H1 (cell line): ENCODE measurements around the gene KRT9. TPM values are rescaled to one million over a fixed set of nuclear protein-coding genes. Genes with fewer than 3 reads are reported as not detected.

Experiments
- CTCF ChIA-PET: fragments of 300-600 bp; sonication (Branson Sonifier 250); formaldehyde crosslinking; loops from one replicate; lab custom pipeline; 2021; ENCODE audit not compliant: partially characterized antibody; lab: Charles Lee
- POLR2A ChIA-PET: fragments of 300-600 bp; sonication (Branson Sonifier 250); formaldehyde crosslinking; loops from one replicate; lab custom pipeline; 2021; ENCODE audit warnings: inconsistent platforms; ENCODE audit not compliant: partially characterized antibody; lab: Charles Lee
- DNase-seq, 2 experiments: peaks; one replicate each; pipeline versions ENCODE4 v3.0.0 to v3.0.0-alpha.2; 2010 to 2022; ENCODE audit warnings: low spot score in 2 of 2, low read depth in 1 of 2, mixed read lengths in 1 of 2
- FAIRE-seq: peaks from 2 replicates; lab custom pipeline; 2011; peaks lifted over from hg19 to GRCh38; lab: Jason Lieb, UNC
- H2AFZ ChIP-seq: 2 replicates; pipeline ENCODE4 v1.8.1; 2012; ENCODE audit warnings: low read length, inconsistent platforms
- H2AK5ac ChIP-seq: 2 replicates; pipeline ENCODE4 v1.6.1; 2013; ENCODE audit warnings: low read depth, low read length
- H2BK120ac ChIP-seq: replicated peaks from 2 replicates; pipeline ENCODE3; 2013; ENCODE audit warnings: low read depth, low read length, inconsistent platforms
- H2BK12ac ChIP-seq: 2 replicates; pipeline ENCODE4 v1.6.1; 2013; ENCODE audit warnings: low read depth, low read length
- H2BK15ac ChIP-seq: 2 replicates; pipeline ENCODE4 v1.6.1; 2013; ENCODE audit warnings: low read length
- H2BK20ac ChIP-seq: 2 replicates; pipeline ENCODE4 v1.6.1; 2013; ENCODE audit warnings: low read length
- H2BK5ac ChIP-seq: 2 replicates; pipeline ENCODE4 v1.6.1; 2013; ENCODE audit warnings: low read depth, low read length
- H3K14ac ChIP-seq: 2 replicates; pipeline ENCODE4 v1.6.1; 2013; ENCODE audit warnings: inconsistent platforms; ENCODE audit not compliant: insufficient read length
- H3K18ac ChIP-seq: 2 replicates; pipeline ENCODE4 v1.6.1; 2013; ENCODE audit warnings: low read length; ENCODE audit errors: extremely low read depth
- H3K23ac ChIP-seq: 2 replicates; pipeline ENCODE4 v1.6.1; 2013; ENCODE audit warnings: inconsistent platforms; ENCODE audit not compliant: insufficient read length
- H3K23me2 ChIP-seq: 2 replicates; pipeline ENCODE4 v1.6.1; 2013; ENCODE audit warnings: low read depth, low read length
- H3K27ac ChIP-seq: 2 replicates; pipeline ENCODE4 v1.6.1; 2011; ENCODE audit warnings: low read depth, low read length, inconsistent platforms
- H3K27me3 ChIP-seq, 4 experiments: replicated peaks in 1 of 4; 1 replicate in 1 of 4; 2 replicates in 3 of 4; pipeline versions ENCODE4 v1.6.1 to v1.8.1; 2011 to 2013; ENCODE audit warnings: low read length in 3 of 4, mild to moderate bottlenecking in 3 of 4, inconsistent platforms in 2 of 4, mixed read lengths in 2 of 4, moderate library complexity in 1 of 4; ENCODE audit not compliant: control insufficient read depth in 3 of 4, insufficient read depth in 3 of 4; ENCODE audit errors: extremely low read depth in 1 of 4
- H3K36me3 ChIP-seq, 4 experiments: 2 replicates each; pipeline versions ENCODE4 v1.6.1 to v1.8.1; 2011 to 2013; ENCODE audit warnings: mild to moderate bottlenecking in 4 of 4, low read length in 3 of 4, moderate library complexity in 2 of 4, control low read depth in 1 of 4, inconsistent platforms in 1 of 4; ENCODE audit not compliant: insufficient read depth in 4 of 4, control insufficient read depth in 2 of 4
- H3K4ac ChIP-seq: replicated peaks from 2 replicates; pipeline ENCODE3; 2013; ENCODE audit warnings: low read length, low read depth, mixed read lengths, inconsistent platforms; ENCODE audit not compliant: insufficient read length
- H3K4me1 ChIP-seq, 4 experiments: replicated peaks in 1 of 4; 1 replicate in 1 of 4; 2 replicates in 3 of 4; pipeline versions ENCODE4 v1.6.1 to v1.8.1; 2011 to 2013; ENCODE audit warnings: low read length in 3 of 4, inconsistent platforms in 2 of 4, mixed read lengths in 1 of 4; ENCODE audit not compliant: insufficient read depth in 4 of 4, control insufficient read depth in 3 of 4
- H3K4me2 ChIP-seq, 2 experiments: 2 replicates each; pipeline versions ENCODE4 v1.6.1 to v1.8.1; 2011 to 2013; ENCODE audit warnings: low read depth in 2 of 2, low read length in 2 of 2, control low read depth in 1 of 2, inconsistent platforms in 1 of 2, mild to moderate bottlenecking in 1 of 2; ENCODE audit not compliant: insufficient read depth in 1 of 2
- H3K4me3 ChIP-seq, 4 experiments: fragments of 200-600, 300-600 bp in 1 of 4; sonication (generic), shearing (Covaris generic), sonication (Bioruptor Twin) in 1 of 4; 2 replicates each; pipeline versions ENCODE4 v1.5.1 to v1.8.1; 2011 to 2016; ENCODE audit warnings: low read length in 4 of 4, low read depth in 3 of 4, control low read depth in 2 of 4, inconsistent platforms in 2 of 4, mild to moderate bottlenecking in 2 of 4, mixed read lengths in 1 of 4, moderate library complexity in 1 of 4; ENCODE audit not compliant: insufficient read depth in 2 of 4; ENCODE audit errors: extremely low read depth in 1 of 4
- H3K56ac ChIP-seq: replicated peaks from 2 replicates; pipeline ENCODE3; 2013; ENCODE audit warnings: low read depth, mild to moderate bottlenecking, mixed read lengths, low read length, inconsistent platforms; ENCODE audit not compliant: insufficient read length
- H3K79me1 ChIP-seq: 2 replicates; pipeline ENCODE4 v1.6.1; 2013; ENCODE audit warnings: low read depth, low read length, control low read depth
- H3K79me2 ChIP-seq, 2 experiments: 2 replicates each; pipeline versions ENCODE4 v1.6.1 to v1.8.1; 2012 to 2013; ENCODE audit warnings: low read length in 2 of 2, mild to moderate bottlenecking in 2 of 2, inconsistent platforms in 1 of 2; ENCODE audit not compliant: insufficient read depth in 2 of 2, control insufficient read depth in 1 of 2
- H3K9ac ChIP-seq, 4 experiments: replicated peaks in 1 of 4; 1 replicate in 1 of 4; 2 replicates in 3 of 4; pipeline versions ENCODE4 v1.6.1 to v1.8.1; 2011 to 2013; ENCODE audit warnings: low read depth in 3 of 4, low read length in 3 of 4, control low read depth in 2 of 4, mild to moderate bottlenecking in 2 of 4, moderate library complexity in 2 of 4, inconsistent platforms in 1 of 4; ENCODE audit errors: extremely low read depth in 1 of 4
- H3K9me3 ChIP-seq, 2 experiments: 2 replicates each; pipeline versions ENCODE4 v1.6.1 to v1.8.1; 2012 to 2013; ENCODE audit warnings: mild to moderate bottlenecking in 2 of 2, moderate library complexity in 2 of 2, control low read depth in 1 of 2, inconsistent platforms in 1 of 2, low read depth in 1 of 2, low read length in 1 of 2, mixed read lengths in 1 of 2; ENCODE audit not compliant: insufficient read depth in 2 of 2
- H4K20me1 ChIP-seq, 2 experiments: replicated peaks in 1 of 2; 2 replicates each; pipeline versions ENCODE3 to v1.8.1; 2011 to 2013; ENCODE audit warnings: inconsistent platforms in 2 of 2, low read length in 2 of 2, mild to moderate bottlenecking in 1 of 2; ENCODE audit not compliant: insufficient read depth in 2 of 2, control insufficient read depth in 1 of 2
- H4K5ac ChIP-seq: 2 replicates; pipeline ENCODE4 v1.6.1; 2013; ENCODE audit warnings: low read length, low read depth, mixed read lengths, inconsistent platforms; ENCODE audit not compliant: insufficient read length
- H4K8ac ChIP-seq: 2 replicates; pipeline ENCODE4 v1.8.0; 2013; ENCODE audit warnings: mild to moderate bottlenecking, moderate library complexity, low read length, inconsistent platforms; ENCODE audit not compliant: insufficient read depth; ENCODE audit errors: extremely low read depth
- H4K91ac ChIP-seq: replicated peaks from 2 replicates; pipeline ENCODE3; 2013; ENCODE audit warnings: low read length, mixed read lengths, inconsistent platforms; ENCODE audit not compliant: insufficient read length
- GABPA ChIP-seq: IDR thresholded peaks from 2 replicates; pipeline ENCODE4 v1.6.1; 2011; ENCODE audit warnings: mild to moderate bottlenecking, low read length, moderate library complexity, borderline replicate concordance; ENCODE audit not compliant: insufficient read depth
- GTF2F1 ChIP-seq: IDR thresholded peaks from 2 replicates; pipeline ENCODE4 v1.6.1; 2012; ENCODE audit warnings: low read depth, low read length, improper control_type of control experiment, borderline replicate concordance
- JUN ChIP-seq: IDR thresholded peaks from 2 replicates; pipeline ENCODE4 v1.6.1; 2011; ENCODE audit warnings: low read depth, mild to moderate bottlenecking, improper control_type of control experiment, low read length
- RBBP5 ChIP-seq: IDR thresholded peaks from 2 replicates; pipeline ENCODE4 v1.7.1; 2012; ENCODE audit warnings: low read depth, mild to moderate bottlenecking, inconsistent platforms, low read length, moderate library complexity, borderline replicate concordance
- SP1 ChIP-seq: IDR thresholded peaks from 2 replicates; pipeline ENCODE4 v1.6.1; 2011; ENCODE audit warnings: low read depth, low read length
- TAF7 ChIP-seq: optimal IDR thresholded peaks from 2 replicates; pipeline ENCODE3; 2011; ENCODE audit warnings: low read depth, mild to moderate bottlenecking, inconsistent platforms, low read length, moderate library complexity, borderline replicate concordance
- TEAD4 ChIP-seq: IDR thresholded peaks from 2 replicates; pipeline ENCODE4 v1.6.1; 2012; ENCODE audit warnings: low read depth, low read length, inconsistent platforms, mixed read lengths
- whole genome bisulfite sequencing, 2 experiments: shearing (Covaris generic) in 1 of 2; methylation state at CpG; one replicate each; pipeline versions ENCODE4 v1.1.6 to v1.1.7; 2013 to 2015; ENCODE audit warnings: low lambda C conversion rate in 2 of 2, mixed read lengths in 2 of 2, inconsistent platforms in 1 of 2, low coverage in 1 of 2, missing lambda C conversion rate in 1 of 2; ENCODE audit not compliant: insufficient replicate concordance in 2 of 2, insufficient coverage in 1 of 2, insufficient read length in 1 of 2; ENCODE audit errors: extremely low coverage in 1 of 2, missing lambda C conversion rate in 1 of 2; 5-methylcytosine and 5-hydroxymethylcytosine counted together
- long read RNA-seq, 2 experiments: library from RNA in 1 of 2; library from capped mRNA in 1 of 2; stranded (forward); transcript quantifications; one replicate each; pipeline ENCODE4 v2.0.0, GENCODE V29; 2021; ENCODE audit warnings: inconsistent platforms in 1 of 2
- polyA minus RNA-seq, 3 experiments: library from RNA; depleted of rRNA, polyadenylated mRNA; stranded (reverse); fragments of >200 nt; gene quantifications; 1 replicate in 2 of 3; 2 replicates in 1 of 3; pipeline ENCODE4 v1.2.3, GENCODE V29; 2011
- polyA plus RNA-seq, 7 experiments: library from polyadenylated mRNA; depleted of rRNA in 3 of 7; stranded (reverse) in 5 of 7; unstranded in 2 of 7; fragments of >200 nt in 5 of 7; fragments of 200-250 nt in 2 of 7; gene quantifications; 1 replicate in 5 of 7; 2 replicates in 1 of 7; 4 replicates in 1 of 7; pipeline versions ENCODE4 v1.2.1 to v1.2.3, GENCODE V29; 2011 to 2013; ENCODE audit warnings: missing spikeins in 2 of 7, mixed read lengths in 2 of 7
- total RNA-seq: library from RNA; stranded (reverse); fragmentation: NEBNext Ultra II Directional; extraction: Animal tissue kit (Norgen Biotek cat#: 25700); gene quantifications from 2 replicates; pipeline ENCODE4 v1.2.1, GENCODE V29; 2021

KRT9 gene, protein sequence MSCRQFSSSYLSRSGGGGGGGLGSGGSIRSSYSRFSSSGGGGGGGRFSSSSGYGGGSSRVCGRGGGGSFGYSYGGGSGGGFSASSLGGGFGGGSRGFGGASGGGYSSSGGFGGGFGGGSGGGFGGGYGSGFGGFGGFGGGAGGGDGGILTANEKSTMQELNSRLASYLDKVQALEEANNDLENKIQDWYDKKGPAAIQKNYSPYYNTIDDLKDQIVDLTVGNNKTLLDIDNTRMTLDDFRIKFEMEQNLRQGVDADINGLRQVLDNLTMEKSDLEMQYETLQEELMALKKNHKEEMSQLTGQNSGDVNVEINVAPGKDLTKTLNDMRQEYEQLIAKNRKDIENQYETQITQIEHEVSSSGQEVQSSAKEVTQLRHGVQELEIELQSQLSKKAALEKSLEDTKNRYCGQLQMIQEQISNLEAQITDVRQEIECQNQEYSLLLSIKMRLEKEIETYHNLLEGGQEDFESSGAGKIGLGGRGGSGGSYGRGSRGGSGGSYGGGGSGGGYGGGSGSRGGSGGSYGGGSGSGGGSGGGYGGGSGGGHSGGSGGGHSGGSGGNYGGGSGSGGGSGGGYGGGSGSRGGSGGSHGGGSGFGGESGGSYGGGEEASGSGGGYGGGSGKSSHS
- total RNA-seq (not detected in 2 replicates), polyA plus RNA-seq (2011; rRNA removed) (not detected in 2 replicates), polyA minus RNA-seq (2011; rRNA and poly(A)+ RNA removed) (not detected in 2 replicates)
- not detected for polyA plus RNA-seq (2011; cell fraction: cytosol; rRNA removed)
- polyA plus RNA-seq (2011; cell fraction: nucleus; rRNA removed): not detected
- not detected in 4 replicates for polyA plus RNA-seq (2012, experiment 1 of 2)
- polyA plus RNA-seq (2012, experiment 2 of 2): not detected
- polyA plus RNA-seq (2013, experiment 1 of 2): not detected
- not detected for polyA plus RNA-seq (2013, experiment 2 of 2)
- polyA minus RNA-seq (2011; cell fraction: cytosol; rRNA and poly(A)+ RNA removed): not detected
- not detected for polyA minus RNA-seq (2011; cell fraction: nucleus; rRNA and poly(A)+ RNA removed)
- long read RNA-seq, experiment 1: 0 reads
- long read RNA-seq, experiment 2: 0 reads

DNA sequence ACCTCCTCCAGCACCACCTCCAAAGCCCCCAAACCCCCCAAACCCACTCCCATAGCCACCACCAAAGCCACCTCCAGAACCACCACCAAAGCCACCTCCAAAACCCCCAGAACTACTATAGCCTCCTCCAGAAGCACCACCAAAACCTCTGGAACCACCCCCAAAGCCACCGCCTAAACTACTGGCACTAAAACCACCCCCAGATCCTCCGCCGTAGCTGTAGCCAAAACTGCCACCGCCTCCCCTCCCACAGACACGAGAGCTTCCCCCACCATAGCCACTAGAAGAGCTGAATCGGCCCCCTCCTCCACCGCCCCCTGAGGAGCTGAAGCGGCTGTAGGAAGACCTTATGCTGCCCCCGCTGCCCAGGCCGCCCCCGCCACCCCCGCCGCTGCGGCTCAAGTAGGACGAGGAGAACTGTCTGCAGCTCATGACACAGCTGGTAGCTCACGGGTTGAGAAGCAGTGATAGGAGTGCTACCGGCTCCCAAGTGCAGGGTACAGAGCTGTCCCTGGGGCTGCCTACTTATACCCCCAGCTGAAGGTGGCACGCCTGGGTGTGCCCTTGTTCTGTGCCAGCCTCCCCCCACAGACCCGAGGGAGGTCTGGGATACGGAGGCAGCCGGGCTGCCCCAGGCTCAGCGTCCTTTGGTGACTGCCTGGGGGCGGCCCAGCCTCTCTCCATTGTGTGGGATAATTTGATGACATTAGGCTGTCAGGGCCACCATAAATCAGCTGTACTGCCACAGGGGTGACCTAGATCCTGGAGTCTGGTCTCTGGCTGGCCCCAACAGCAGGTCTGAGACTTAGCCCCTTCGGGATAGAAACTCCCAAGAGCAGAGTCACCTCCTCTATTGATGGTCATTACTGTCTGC is at the start of gene KRT9:
Gene KRT9, minus strand, starts transcription at position 499 of the 874 bp plus-strand sequence. Its CDS starts 67 bp downstream, at position 432.
- H3K79me2 ChIP-seq: no peaks in the 10 kb centered on the region
- H3K23me2 ChIP-seq: peaks cover 3% of the 10 kb centered on the region; the same call in 1 of the 2 replicates
- no peaks in the 10 kb centered on the region for H3K79me1 ChIP-seq
- H2AFZ ChIP-seq: no peak within 1 kb of the TSS
- no peaks in the 10 kb centered on the region for H3K9me3 ChIP-seq
- H3K4me3 ChIP-seq: no peak within 1 kb of the TSS
- no peak within 1 kb of the TSS for H2BK5ac ChIP-seq
- H3K36me3 ChIP-seq: no peaks in the 10 kb centered on the region
- no peak within 1 kb of the TSS for H2BK12ac ChIP-seq
- H3K27ac ChIP-seq: no peak within 1 kb of the TSS
- no peak within 1 kb of the TSS for H4K5ac ChIP-seq
- no peak within 1 kb of the TSS for H3K9ac ChIP-seq
- FAIRE-seq (no peak), DNase-seq (no peak)
- H3K27me3 ChIP-seq: no peaks in the 10 kb centered on the region
- no peaks in the 10 kb centered on the region for H3K4me1 ChIP-seq
- H2AK5ac ChIP-seq: no peak within 1 kb of the TSS
- H2BK120ac ChIP-seq: no peak within 1 kb of the TSS
- no peak within 1 kb of the TSS for H3K56ac ChIP-seq
- H4K91ac ChIP-seq: no peak within 1 kb of the TSS
- ChIA-PET POLR2A (interaction anchor here (1.2 to 1.3 kb wide), 2 partner anchors 86 to 116 kb away, joined by 3 read pairs; no protein-coding TSS in a partner anchor), CTCF (interaction anchor here (0.6 to 4.3 kb wide), 9 partner anchors 9 to 84 kb away, joined by 3 to 33 read pairs (median 4); no protein-coding TSS in a partner anchor)
- no peak within 1 kb of the TSS for H2BK15ac ChIP-seq
- WGBS, 2 experiments: 86% methylated on average over 21 of the region's 24 CpGs; no CpG with 5 or more reads in 1 of the 2 experiments
- no peak within 1 kb of the TSS for H3K4me2 ChIP-seq
- H4K20me1 ChIP-seq: no peaks in the 10 kb centered on the region
- H2BK20ac ChIP-seq: no peak within 1 kb of the TSS
- no peak within 1 kb of the TSS for H3K4ac ChIP-seq
- H4K8ac ChIP-seq: no peak within 1 kb of the TSS
- H3K18ac ChIP-seq: no peak within 1 kb of the TSS
- H3K23ac ChIP-seq: no peak within 1 kb of the TSS
- H3K14ac ChIP-seq: no peak within 1 kb of the TSS
- TF ChIP-seq JUN: no peak
- no peak for TF ChIP-seq SP1
- no peak for TF ChIP-seq GTF2F1
- TF ChIP-seq TAF7: no peak
- no peak for TF ChIP-seq GABPA
- no peak for TF ChIP-seq TEAD4
- no peak for TF ChIP-seq RBBP5
